GM18861 (cell line): ENCODE measurements around the gene KRT15.

ENCODE experiments used
- ATAC-seq: cut with Tn5 transposase; IDR thresholded peaks from one replicate; pipeline ENCODE4 v1.9.1; 2021; ENCODE audit not compliant: unreplicated experiment

The KRT15 gene

DNA sequence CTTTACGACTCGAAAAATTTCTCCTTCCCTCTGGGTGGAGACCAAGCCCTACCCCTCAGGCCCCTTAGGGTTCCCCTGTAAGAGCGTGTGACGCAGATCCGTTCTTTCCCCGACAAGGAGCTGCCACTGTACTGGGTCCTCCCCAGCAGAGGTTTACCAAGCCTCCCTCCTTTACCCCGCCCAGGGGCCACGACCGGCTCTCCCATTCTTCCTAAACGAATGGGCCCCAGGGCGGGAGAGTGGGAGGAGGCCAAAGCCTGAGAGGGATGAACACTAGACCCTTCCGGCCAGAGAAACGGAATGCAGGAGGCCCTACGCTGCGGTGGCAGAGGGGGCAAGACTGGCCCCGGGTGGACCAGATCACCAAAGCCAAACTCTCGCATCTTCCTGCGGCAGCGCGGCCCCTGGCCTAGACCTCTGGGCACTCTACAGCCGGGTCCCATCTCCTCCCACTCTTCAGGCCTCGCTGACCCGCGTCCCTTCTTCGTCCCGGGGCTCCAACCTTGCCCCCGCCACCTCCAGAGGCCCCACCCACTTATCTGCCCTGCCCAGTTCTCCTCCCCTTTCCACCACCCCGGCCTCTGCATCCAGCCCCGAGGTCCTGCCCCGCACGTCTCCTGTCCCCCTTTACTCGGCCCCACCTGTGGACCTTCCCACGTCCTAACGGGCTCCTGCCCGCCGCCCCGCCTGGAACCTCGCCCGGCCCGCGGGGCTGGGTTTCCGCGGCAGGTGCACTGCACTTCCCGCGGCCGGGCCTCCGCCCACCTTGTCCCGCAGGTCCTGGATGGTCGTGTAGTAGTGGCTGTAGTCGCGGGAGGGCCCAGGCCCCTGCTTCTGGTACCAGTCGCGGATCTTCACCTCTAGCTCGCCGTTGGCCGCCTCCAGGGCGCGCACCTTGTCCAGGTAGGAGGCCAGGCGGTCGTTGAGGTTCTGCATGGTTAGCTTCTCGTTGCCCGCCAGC, 8.7 kb upstream of the KRT15 start:
- ATAC-seq: no peak

DNA sequence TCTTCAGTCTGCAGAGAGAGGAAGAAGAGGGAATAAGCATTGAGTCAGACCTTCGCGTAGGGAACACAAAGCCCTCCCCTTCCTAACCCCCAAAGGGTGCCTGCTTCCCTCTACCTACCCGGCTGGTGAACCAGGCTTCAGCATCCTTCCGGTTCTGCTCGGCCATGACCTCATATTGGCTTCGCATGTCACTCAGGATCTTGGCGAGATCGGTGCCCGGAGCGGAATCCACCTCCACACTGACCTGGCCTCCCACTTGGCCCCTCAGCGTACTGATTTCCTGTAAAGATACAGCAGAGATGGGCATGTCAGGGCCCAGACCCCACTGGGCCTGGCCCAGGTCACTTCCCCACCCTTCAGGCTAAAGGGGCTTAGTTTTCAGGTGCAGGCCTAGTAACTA, 5.6 kb upstream of the KRT15 start:
- ATAC-seq: no peak

- no peak for ATAC-seq
Measured at GRCh38 chr17:41523787-41524186, 5.1 kb upstream of the KRT15 start.

GRCh38 chr17:41523225-41523593, 4.5 kb upstream of the KRT15 start:
- no peak for ATAC-seq

DNA sequence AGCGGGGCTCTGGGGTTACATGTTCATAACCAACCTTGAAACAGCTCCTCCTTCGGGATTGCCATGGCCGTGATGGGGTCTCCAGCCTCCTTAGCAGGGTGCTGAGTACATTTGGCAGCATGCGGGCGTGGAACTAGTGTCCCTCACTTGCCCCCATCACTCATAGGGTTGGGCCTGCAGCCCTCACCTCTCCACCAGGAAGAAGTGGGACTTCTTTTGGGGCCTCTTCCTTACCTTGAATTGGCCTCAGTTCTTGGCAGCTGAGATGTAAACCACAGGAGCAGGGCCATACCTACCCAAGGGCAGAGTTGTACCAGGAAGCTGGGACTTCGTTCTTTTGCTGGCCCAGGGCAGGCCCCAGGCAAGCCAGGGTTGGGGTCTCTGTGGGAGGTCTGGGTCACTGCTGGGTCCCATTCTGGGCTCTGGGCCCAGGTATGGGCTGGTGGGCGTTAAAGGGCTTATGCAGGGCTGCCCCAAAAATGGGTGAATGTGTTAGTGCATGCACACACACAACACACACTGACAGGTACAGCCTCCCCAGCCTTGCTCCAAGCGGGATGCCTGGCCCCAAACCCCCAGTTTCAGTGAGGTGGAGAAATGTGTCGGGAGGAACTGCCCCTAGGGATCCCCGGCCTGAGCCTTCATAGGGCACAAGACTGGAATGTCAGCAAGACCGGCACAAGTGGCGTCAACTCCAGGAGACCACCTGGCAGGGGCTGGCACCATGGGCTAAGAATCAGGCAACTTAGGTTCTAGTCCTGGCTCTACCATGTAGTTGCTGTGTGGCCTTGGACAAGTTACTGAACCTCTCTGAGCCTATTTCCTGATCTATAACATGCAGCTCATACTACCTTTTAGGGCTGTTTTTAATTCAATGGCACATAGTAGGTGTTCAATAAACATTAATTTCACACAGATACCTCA, 3.9 kb upstream of the KRT15 start:
- no peak for ATAC-seq

DNA sequence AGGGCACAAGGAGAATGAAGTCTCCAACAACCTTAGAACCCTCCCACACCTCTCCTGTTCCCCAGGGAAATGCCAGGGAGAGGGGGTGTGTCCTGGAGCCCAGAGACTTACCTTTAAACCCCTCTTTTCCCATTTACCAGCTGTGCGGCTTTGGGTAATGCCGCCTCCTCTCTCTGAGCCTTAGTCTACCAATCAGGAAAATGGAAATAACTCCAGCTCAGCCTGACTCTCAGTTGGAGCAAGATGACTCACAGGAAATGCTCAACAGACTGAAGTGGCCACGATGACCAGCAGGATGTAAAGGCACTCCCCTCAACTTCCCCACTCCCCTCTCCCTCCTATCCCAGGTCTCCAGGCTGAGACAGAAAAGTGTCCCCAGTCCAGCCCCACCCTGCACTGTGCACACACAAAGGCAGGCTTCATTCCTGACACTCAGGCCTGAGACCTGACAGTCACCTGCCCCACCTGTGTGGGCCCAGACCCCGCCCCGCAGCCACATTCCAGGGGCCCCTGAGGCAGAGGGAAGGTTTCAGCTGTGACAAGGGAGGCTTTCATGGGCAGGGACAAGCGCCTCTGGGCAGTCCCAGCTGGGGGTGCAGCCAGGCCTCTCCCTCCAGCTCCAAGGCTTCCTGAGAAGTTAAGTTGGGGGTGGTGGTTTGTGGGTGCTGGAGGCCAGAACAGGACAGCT, 3.0 kb upstream of the KRT15 start:
- no peak for ATAC-seq

DNA sequence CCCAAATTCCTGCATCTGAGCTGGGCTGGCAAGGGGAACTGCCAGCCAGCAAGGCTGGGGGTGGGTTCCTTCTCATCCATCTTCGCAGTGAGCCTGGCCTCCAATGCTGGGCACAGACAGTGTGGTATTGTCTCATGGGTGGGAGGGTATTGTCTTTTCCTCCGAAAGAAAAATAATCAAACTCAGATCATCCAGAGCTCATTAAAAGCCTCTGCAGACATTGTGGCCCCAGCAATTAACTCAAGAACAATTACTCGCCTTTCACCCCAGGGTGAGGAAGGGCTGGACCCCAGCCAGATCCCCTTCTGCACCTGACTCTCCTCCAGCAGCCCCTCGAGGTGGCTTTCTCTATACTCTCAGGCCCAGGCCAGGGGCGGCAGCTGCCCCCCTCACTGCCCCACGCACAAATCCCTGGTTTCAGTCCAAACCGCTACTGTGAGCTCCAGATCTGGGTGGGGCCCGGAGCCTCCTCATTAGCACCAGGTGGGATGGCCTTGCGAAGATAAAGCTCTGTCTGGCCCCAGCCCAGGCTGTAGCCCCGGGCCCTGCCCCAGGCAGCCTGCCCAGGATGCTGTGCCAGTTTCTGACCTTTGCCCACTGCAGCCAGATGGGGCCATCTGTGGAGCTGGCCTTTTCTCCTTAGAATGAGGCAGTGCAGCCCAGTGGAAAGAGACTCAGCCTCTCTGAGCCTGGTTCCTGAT, 2.3 kb upstream of the KRT15 start:
- no peak for ATAC-seq

DNA sequence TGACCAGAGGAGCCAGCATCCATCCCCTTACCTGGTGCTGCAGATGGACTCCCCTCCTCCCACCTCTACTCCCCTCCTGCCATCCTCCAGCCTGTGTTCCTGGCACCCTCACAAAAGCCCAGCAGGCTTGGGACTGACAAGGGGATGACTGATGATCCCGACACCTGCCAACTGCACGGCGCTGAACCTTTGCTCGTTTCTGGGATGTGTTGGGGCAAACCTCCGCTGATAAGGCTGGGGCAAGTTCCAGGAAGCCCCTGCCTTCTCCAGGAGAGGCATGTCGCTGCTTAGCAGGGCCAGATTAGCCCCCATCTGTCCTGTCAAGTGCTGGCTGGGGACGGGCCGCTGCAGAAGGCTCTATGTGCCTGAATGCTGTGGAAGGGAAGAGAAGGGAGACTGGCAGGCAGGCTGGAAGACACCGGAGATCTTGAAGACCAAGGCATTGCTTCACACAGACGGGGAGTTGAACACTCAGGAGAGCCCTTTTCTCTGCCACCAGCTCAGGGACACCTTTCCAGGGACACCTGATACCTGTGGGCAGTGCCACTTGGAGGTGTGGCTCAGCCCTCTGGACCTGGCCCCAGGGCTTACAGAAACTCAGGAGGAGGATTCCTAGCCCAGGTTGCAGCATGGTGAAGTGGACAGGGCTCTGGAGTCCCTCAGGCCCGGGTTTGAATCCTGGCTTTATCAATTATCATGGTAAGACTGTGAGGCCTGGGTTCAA, 973 bp upstream of the KRT15 start:
- ATAC-seq: no peak

- no peak for ATAC-seq
Measured at GRCh38 chr17:41518031-41518430, 659 bp downstream of the KRT15 start.

DNA sequence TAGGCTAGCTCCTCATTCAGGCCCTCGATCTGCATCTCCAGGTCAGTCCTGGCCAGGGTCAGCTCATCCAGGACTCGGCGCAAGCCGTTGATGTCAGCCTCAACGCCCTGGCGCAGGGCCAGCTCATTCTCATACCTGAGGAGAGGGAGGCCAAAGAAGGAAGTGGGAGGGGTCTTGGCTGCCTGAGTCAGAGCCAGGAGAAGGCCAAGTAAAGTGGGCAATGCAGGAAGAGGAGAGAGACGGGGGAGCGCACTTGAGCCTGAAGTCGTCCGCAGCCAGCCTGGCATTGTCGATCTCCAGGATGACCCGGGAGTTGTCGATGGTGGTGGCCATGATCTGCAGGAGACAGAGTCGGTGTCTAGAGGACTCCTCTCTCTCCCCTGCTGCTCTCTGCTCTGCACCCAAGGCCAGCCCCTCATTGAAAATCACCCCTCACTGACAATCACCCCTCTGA, 1.8 kb downstream of the KRT15 start:
- ATAC-seq: no peak

DNA sequence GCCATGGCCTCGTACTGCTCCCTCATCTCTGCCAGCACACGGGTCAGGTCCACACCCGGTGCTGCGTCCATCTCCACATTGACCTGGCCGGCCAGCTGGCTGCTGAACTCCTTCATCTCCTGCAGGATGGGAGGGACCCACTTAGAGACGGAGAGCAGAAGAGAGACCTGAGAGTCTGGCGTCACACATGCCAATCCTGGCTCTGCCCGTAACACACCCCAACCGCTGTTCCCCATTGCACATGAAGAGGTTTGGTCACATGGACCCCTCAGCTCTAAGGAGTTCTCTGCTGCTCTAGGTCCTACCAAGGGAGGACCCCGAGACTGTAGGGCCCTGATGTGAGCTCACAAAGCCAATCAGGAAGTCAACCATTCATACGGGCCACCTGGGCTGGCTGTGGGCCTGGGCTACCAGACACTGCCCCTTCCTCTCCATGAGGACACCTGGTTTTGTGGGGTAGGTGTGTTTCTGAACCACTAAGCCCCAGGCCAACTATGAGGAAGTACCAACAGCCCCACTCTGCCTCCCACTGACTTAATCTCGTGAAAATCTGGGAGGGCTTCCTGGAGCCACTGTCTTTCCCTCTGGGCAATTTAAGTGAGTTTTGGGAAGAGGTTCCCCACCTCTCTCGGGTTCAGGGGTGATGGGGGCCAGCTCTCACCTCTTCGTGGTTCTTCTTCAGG, 2.4 kb downstream of the KRT15 start:
- ATAC-seq: no peak

DNA sequence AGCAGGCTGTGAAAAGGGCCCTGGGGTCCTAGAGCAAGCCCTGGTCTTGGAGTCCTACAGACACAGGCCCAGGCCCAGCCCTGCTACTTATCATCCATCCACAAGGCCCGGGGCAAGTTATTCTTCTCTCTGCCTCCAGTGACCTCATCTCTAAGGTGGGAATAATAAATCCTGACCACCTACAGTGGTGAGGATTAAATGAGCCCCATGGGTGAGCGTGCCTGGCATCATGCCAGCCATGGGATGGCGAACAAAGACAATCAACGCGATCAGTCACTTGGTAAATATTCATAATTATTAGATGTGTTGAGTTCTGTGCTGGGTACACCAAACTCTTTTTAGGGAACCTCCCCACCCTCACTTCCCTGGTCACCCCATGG, 5.5 kb downstream of the KRT15 start:
- ATAC-seq: no peak

DNA sequence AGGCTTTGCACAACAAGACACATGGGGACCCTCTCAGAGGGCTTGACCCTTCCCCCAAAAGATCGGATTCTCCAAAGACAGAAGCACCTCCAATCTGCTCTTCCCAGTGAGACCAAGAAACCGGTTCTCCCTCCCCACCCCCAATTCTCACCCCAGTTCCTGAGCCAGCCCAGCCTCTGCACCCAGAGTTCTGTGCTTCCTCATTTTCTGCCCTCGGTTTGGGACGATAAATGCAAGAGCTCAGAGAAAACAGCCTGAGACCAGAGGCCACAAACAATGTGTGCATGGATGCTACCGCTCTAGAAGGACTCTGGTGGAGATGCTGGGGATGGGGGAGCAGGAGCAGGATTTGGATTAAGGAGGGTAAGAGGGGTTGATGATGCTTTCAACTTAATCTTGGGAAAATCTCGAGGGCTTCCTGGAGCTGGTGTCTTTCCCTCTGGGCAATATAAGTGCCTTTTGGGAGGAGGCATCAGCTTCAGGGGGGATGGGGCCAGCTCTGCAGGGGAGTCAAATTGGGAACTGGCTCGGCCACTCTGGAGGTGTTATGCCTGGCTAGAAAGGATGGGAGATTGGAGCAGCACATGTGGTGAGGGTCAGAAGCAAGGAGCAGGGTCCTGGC, 6.0 kb downstream of the KRT15 start:
- no peak for ATAC-seq

GRCh38 chr17:41511716-41512115, 7.0 kb downstream of the KRT15 start:
- no peak for ATAC-seq

- no peak for ATAC-seq
Measured at GRCh38 chr17:41511116-41511515, 7.6 kb downstream of the KRT15 start.

GRCh38 chr17:41510251-41511065, 8.2 kb downstream of the KRT15 start:
- ATAC-seq: no peak

DNA sequence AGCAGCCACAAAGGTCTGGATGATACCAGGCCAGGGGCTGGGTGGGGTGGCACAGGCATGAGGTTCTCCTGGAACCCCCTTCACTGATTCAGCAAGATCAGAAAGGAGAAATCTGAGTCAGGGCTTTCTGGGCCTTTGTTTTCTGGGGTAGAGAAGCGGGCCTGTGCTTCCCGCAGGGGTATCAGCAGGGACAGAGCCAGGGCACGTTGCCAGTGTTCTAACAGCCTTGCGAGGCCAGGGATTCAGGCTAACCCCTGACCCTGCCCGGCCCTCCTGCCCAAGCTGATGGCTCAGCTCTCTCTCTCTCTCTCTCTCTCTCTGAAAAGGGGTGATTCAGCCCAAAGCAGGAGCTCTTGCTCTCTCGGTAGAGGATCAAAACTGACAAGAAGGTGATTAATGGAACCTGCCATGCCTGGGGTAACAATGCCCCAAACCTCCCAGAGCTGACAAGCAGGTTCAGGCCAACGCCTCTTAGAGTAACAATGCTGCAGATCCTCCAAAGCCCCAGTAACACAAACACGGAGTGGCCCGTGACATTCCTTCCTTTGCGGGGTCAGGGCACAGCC, 11.3 kb downstream of the KRT15 start:
- ATAC-seq: no peak
